ENCODE results near the gene ROPN1B. TPM values are rescaled to one million over a fixed set of nuclear protein-coding genes. Genes with fewer than 3 reads are reported as not detected.

The ROPN1B gene
- total RNA-seq, 4 donors from 2014 or later = not detected

- Histone ChIP-seq H3K27ac (no peak overlapping the region), H3K9me3 (no peaks in the 10 kb centered on the region), H3K27me3 (no peaks in the 10 kb centered on the region), H3K36me3 (peaks cover 0 to 73% (median 7%) of the 10 kb centered on the region in 3 donors), H3K4me1 (no peaks in the 10 kb centered on the region), H3K4me3 (no peak overlapping the region)
- TF ChIP-seq, protein P1, sequence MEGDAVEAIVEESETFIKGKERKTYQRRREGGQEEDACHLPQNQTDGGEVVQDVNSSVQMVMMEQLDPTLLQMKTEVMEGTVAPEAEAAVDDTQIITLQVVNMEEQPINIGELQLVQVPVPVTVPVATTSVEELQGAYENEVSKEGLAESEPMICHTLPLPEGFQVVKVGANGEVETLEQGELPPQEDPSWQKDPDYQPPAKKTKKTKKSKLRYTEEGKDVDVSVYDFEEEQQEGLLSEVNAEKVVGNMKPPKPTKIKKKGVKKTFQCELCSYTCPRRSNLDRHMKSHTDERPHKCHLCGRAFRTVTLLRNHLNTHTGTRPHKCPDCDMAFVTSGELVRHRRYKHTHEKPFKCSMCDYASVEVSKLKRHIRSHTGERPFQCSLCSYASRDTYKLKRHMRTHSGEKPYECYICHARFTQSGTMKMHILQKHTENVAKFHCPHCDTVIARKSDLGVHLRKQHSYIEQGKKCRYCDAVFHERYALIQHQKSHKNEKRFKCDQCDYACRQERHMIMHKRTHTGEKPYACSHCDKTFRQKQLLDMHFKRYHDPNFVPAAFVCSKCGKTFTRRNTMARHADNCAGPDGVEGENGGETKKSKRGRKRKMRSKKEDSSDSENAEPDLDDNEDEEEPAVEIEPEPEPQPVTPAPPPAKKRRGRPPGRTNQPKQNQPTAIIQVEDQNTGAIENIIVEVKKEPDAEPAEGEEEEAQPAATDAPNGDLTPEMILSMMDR (IDR thresholded peaks at IDR 0.05) = no peak
- 86 to 92% methylated on average over 3 of the region's 3 CpGs for WGBS, 2 donors
- DNase-seq = no peak
- intact Hi-C loops (cut with DNase I) = no loop called here
Observed at GRCh38 chr3:126008219-126008618, 39.2 kb downstream of the ROPN1B start.

GRCh38 chr3:126009181-126009580 lies 40.2 kb downstream of the ROPN1B start:
- WGBS, 2 donors = 92 to 94% methylated on average over 3 of the region's 3 CpGs
- no peak overlapping the region for H3K27ac ChIP-seq
- DNase-seq = no peak
- no peaks in the 10 kb centered on the region for H3K27me3 ChIP-seq
- peaks cover 0 to 81% (median 7%) of the 10 kb centered on the region in 3 donors for H3K36me3 ChIP-seq
- no peak overlapping the region for H3K4me3 ChIP-seq
- intact Hi-C loops (cut with DNase I) = no loop called here
- TF ChIP-seq POLR2A (IDR thresholded peaks at IDR 0.05) = no peak
- TF ChIP-seq, protein P1 (IDR thresholded peaks at IDR 0.05) = no peak
- H3K9me3 ChIP-seq = no peaks in the 10 kb centered on the region
- H3K4me1 ChIP-seq = peaks cover 0 to 4% (median 1%) of the 10 kb centered on the region in 3 donors

DNA sequence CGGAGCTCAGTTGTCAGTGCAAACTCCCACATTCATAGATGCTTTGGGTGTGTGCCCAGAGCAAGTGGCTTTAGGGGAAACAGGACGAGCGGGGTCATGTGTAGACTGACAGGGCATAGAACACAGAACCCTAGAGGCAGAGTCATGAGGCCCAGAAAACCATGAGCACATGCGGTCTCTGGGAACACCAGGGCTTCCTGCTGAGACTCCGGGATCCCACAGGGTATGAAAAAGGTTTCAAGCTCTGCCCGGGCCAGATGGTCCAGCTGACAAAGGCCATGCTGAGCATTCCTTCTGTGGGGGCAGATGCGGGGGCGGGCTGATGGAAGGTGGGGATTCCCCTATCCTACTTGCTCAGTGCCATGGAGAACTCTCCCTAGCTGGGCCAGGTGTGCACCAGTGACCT lies 44.8 kb downstream of the ROPN1B start:
- Histone ChIP-seq H3K9me3 (no peaks in the 10 kb centered on the region), H3K4me1 (peaks cover 0 to 11% (median 6%) of the 10 kb centered on the region in 3 donors), H3K36me3 (peaks cover 0 to 75% (median 0%) of the 10 kb centered on the region in 3 donors), H3K4me3 (no peak overlapping the region), H3K27me3 (no peaks in the 10 kb centered on the region), H3K27ac (no peak overlapping the region)
- 86 to 100% methylated on average over 1 to 8 of the region's 8 CpGs for WGBS, 2 donors
- TF ChIP-seq POLR2A (IDR thresholded peaks at IDR 0.05) = no peak
- TF ChIP-seq, protein P1 (IDR thresholded peaks at IDR 0.05) = no peak
- DNase-seq = no peak
- intact Hi-C loops (cut with DNase I) = no loop called here

GRCh38 chr3:126014252-126014651 lies 45.3 kb downstream of the ROPN1B start:
- Histone ChIP-seq H3K4me1 (peaks cover 0 to 11% (median 6%) of the 10 kb centered on the region in 3 donors), H3K27me3 (no peaks in the 10 kb centered on the region), H3K4me3 (no peak overlapping the region), H3K36me3 (peaks cover 0 to 73% (median 0%) of the 10 kb centered on the region in 3 donors), H3K9me3 (no peaks in the 10 kb centered on the region), H3K27ac (no peak overlapping the region)
- 20 to 36% methylated on average over 2 to 4 of the region's 4 CpGs for WGBS, 2 donors
- no peak for DNase-seq
- TF ChIP-seq, protein P1 (IDR thresholded peaks at IDR 0.05) = no peak
- no peak for TF ChIP-seq POLR2A (IDR thresholded peaks at IDR 0.05)
- intact Hi-C loops (cut with DNase I) = no loop called here

- Histone ChIP-seq H3K27ac (no peak overlapping the region), H3K27me3 (no peaks in the 10 kb centered on the region), H3K9me3 (no peaks in the 10 kb centered on the region), H3K4me1 (peaks cover 0 to 11% (median 6%) of the 10 kb centered on the region in 3 donors), H3K4me3 (no peak overlapping the region), H3K36me3 (peaks cover 0 to 74% (median 0%) of the 10 kb centered on the region in 3 donors)
- no peak for DNase-seq
- TF ChIP-seq, protein P1 (IDR thresholded peaks at IDR 0.05) = no peak
- no peak for TF ChIP-seq POLR2A (IDR thresholded peaks at IDR 0.05)
- 82 to 87% methylated on average over 8 of the region's 10 CpGs for WGBS, 2 donors
- intact Hi-C loops (cut with DNase I) = no loop called here
Observed at GRCh38 chr3:126015075-126015474, 46.1 kb downstream of the ROPN1B start.

All from esophagus squamous epithelium (tissue), 5 donors.